Measurements from ENCODE around the gene FNDC3B.

- TF ChIP-seq POLR2AphosphoS5 (IDR thresholded peaks at IDR 0.05; ENCODE audit: low read depth, low read length) (no peak), TAF1 (IDR thresholded peaks at IDR 0.05; ENCODE audit: borderline replicate concordance, insufficient read depth, low read length) (no peak), SIN3A (IDR thresholded peaks at IDR 0.05; ENCODE audit: borderline replicate concordance, insufficient read depth, low read length) (no peak)
- TF ChIP-seq, protein P1, sequence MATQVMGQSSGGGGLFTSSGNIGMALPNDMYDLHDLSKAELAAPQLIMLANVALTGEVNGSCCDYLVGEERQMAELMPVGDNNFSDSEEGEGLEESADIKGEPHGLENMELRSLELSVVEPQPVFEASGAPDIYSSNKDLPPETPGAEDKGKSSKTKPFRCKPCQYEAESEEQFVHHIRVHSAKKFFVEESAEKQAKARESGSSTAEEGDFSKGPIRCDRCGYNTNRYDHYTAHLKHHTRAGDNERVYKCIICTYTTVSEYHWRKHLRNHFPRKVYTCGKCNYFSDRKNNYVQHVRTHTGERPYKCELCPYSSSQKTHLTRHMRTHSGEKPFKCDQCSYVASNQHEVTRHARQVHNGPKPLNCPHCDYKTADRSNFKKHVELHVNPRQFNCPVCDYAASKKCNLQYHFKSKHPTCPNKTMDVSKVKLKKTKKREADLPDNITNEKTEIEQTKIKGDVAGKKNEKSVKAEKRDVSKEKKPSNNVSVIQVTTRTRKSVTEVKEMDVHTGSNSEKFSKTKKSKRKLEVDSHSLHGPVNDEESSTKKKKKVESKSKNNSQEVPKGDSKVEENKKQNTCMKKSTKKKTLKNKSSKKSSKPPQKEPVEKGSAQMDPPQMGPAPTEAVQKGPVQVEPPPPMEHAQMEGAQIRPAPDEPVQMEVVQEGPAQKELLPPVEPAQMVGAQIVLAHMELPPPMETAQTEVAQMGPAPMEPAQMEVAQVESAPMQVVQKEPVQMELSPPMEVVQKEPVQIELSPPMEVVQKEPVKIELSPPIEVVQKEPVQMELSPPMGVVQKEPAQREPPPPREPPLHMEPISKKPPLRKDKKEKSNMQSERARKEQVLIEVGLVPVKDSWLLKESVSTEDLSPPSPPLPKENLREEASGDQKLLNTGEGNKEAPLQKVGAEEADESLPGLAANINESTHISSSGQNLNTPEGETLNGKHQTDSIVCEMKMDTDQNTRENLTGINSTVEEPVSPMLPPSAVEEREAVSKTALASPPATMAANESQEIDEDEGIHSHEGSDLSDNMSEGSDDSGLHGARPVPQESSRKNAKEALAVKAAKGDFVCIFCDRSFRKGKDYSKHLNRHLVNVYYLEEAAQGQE (IDR thresholded peaks at IDR 0.05; ENCODE audit: insufficient read depth in 1 of 2, low read depth in 2 of 2, low read length in 2 of 2), result no peak
Observed at GRCh38 chr3:172071780-172072330, 32.5 kb downstream of the FNDC3B start.

All from PFSK-1 (cell line).